Measurements from ENCODE around the gene SLC22A12. TPM values are rescaled to one million over a fixed set of nuclear protein-coding genes. Genes with fewer than 3 reads are reported as not detected.

SLC22A12 gene
- total RNA-seq, 6 experiments from 2014 or later: 0.22 to 0.80 (median 0.74) TPM; not detected in 3

DNA sequence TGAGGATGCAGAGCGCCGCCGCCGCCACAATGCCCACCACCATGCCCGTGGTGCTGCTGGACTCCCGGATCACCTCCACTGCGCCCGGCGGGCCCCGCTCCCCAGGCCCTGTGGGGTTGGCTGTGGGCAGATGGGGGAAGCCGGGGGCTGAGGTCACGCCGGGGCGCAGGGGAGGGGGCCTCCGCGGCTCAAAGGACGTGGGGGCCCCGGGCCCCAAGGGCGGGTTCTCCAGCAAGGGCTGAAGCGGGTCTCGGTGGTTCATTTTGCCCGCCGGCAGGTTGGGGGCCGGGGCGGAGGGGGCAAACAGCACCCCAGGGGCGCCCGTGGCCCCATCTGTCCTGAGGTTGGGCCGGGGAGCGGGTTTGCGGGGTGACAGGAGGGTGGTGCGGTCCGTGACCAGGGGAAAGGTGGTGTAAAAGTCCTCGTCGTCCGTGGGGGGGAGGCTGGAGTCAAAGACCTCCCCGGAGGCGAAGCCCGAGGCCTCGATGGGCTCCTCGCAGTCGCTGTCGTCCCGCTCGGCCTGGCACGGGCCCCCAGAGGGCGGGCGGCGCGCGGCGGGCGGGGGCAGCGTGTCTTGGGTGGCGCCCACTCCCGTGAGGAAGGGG lies 16.5 kb downstream of the SLC22A12 start:
- H3K27ac ChIP-seq: no peak overlapping the region
- intact Hi-C loops (cut with DNase I): no loop called here
- H3K4me1 ChIP-seq: no peaks in the 10 kb centered on the region
- 84% methylated on average over 22 of the region's 55 CpGs for WGBS (ENCODE audit: insufficient coverage, low coverage, low lambda C conversion rate, missing lambda C conversion rate)
- H3K27me3 ChIP-seq: no peaks in the 10 kb centered on the region
- no peak for TF ChIP-seq POLR2A (IDR thresholded peaks at IDR 0.05)
- TF ChIP-seq, protein P1, sequence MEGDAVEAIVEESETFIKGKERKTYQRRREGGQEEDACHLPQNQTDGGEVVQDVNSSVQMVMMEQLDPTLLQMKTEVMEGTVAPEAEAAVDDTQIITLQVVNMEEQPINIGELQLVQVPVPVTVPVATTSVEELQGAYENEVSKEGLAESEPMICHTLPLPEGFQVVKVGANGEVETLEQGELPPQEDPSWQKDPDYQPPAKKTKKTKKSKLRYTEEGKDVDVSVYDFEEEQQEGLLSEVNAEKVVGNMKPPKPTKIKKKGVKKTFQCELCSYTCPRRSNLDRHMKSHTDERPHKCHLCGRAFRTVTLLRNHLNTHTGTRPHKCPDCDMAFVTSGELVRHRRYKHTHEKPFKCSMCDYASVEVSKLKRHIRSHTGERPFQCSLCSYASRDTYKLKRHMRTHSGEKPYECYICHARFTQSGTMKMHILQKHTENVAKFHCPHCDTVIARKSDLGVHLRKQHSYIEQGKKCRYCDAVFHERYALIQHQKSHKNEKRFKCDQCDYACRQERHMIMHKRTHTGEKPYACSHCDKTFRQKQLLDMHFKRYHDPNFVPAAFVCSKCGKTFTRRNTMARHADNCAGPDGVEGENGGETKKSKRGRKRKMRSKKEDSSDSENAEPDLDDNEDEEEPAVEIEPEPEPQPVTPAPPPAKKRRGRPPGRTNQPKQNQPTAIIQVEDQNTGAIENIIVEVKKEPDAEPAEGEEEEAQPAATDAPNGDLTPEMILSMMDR (IDR thresholded peaks at IDR 0.05): no peak
- H3K36me3 ChIP-seq: no peaks in the 10 kb centered on the region
- ATAC-seq: no peak
- H3K9me3 ChIP-seq: no peaks in the 10 kb centered on the region
- DNase-seq: no peak
- H3K4me3 ChIP-seq: no peak overlapping the region

GRCh38 chr11:64608046-64608445 lies 17.0 kb downstream of the SLC22A12 start:
- DNase-seq: no peak
- Histone ChIP-seq H3K27me3 (no peaks in the 10 kb centered on the region), H3K4me1 (no peaks in the 10 kb centered on the region), H3K36me3 (no peaks in the 10 kb centered on the region), H3K9me3 (no peaks in the 10 kb centered on the region), H3K27ac (no peak overlapping the region), H3K4me3 (no peak overlapping the region)
- TF ChIP-seq, protein P1 (IDR thresholded peaks at IDR 0.05): no peak
- no peak for TF ChIP-seq POLR2A (IDR thresholded peaks at IDR 0.05)
- intact Hi-C loops (cut with DNase I): no loop called here
- WGBS (ENCODE audit: insufficient coverage, low coverage, low lambda C conversion rate, missing lambda C conversion rate): 62% methylated on average over 14 of the region's 18 CpGs
- peak in 2 of 4 donors; percentile 22 to 50 for ATAC-seq

- ATAC-seq (no peak), DNase-seq (no peak)
- intact Hi-C loops (cut with DNase I): no loop called here
- TF ChIP-seq POLR2A (IDR thresholded peaks at IDR 0.05): no peak
- H3K4me1 ChIP-seq: no peaks in the 10 kb centered on the region
- WGBS (ENCODE audit: insufficient coverage, low coverage, low lambda C conversion rate, missing lambda C conversion rate): 43% methylated on average over 12 of the region's 12 CpGs
- no peaks in the 10 kb centered on the region for H3K27me3 ChIP-seq
- H3K27ac ChIP-seq: no peak overlapping the region
- H3K36me3 ChIP-seq: no peaks in the 10 kb centered on the region
- no peaks in the 10 kb centered on the region for H3K9me3 ChIP-seq
- no peak overlapping the region for H3K4me3 ChIP-seq
Observed at GRCh38 chr11:64608636-64609035, 17.6 kb downstream of the SLC22A12 start.

GRCh38 chr11:64609436-64610047 lies 18.5 kb downstream of the SLC22A12 start:
- DNase-seq (no peak), ATAC-seq (no peak)
- TF ChIP-seq, protein P1 (IDR thresholded peaks at IDR 0.05): no peak
- TF ChIP-seq POLR2A (IDR thresholded peaks at IDR 0.05): no peak
- H3K4me3 ChIP-seq: no peak overlapping the region
- WGBS (ENCODE audit: insufficient coverage, low coverage, low lambda C conversion rate, missing lambda C conversion rate): no CpG with 5 or more reads among the region's 5 CpGs
- no peaks in the 10 kb centered on the region for H3K27me3 ChIP-seq
- no peaks in the 10 kb centered on the region for H3K4me1 ChIP-seq
- intact Hi-C loops (cut with DNase I): no loop called here
- H3K9me3 ChIP-seq: no peaks in the 10 kb centered on the region
- no peaks in the 10 kb centered on the region for H3K36me3 ChIP-seq
- no peak overlapping the region for H3K27ac ChIP-seq

- intact Hi-C loops (cut with DNase I): no loop called here
- Histone ChIP-seq H3K27ac (no peak overlapping the region), H3K4me3 (no peak overlapping the region), H3K9me3 (no peaks in the 10 kb centered on the region), H3K36me3 (no peaks in the 10 kb centered on the region), H3K27me3 (no peaks in the 10 kb centered on the region), H3K4me1 (no peaks in the 10 kb centered on the region)
- DNase-seq: peak in 1 of 3 donors; percentile 18
- no CpG with 5 or more reads among the region's 3 CpGs for WGBS (ENCODE audit: insufficient coverage, low coverage, low lambda C conversion rate, missing lambda C conversion rate)
- ATAC-seq: no peak
- TF ChIP-seq POLR2A (IDR thresholded peaks at IDR 0.05): no peak
- TF ChIP-seq, protein P1 (IDR thresholded peaks at IDR 0.05): no peak
Observed at GRCh38 chr11:64610596-64610995, 19.6 kb downstream of the SLC22A12 start.

Data from right lobe of liver (tissue), 6 donors.